ENCODE data around the gene PRKCE.

DNA sequence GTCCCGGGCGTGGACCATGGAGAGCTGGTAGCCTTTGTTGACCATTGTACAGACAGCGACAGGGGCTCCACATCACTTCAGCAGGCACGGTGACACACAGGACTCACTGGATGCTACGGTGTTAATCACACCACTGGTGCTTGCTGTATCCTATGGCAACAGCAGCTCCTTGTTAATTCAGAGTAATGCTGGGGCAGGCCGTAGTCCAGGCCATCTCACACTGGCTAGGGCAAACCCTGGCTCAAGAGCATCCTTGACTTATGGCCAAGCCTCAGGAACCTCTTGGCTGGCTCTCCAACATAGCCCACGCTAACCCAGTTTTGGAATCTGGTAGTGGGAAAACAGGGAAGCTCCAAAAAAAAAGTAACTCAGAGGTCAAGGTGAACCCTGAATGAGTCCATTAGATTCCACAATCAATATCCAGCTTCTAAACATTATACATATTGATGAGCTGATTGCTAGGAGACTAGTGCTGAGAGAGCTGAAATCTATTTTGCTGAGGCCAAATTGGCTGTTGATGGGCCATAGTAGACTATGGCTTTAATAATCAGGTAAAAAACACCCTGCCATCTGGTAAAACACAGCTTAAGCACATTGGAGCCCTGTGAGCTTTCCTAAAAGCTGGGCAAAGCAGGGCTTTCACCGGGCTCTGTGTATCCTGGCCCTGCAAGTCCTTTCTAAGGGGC, 253.6 kb downstream of the PRKCE start:
- TF ChIP-seq GATA2 (IDR thresholded peaks at IDR 0.05; ENCODE audit: low read depth, low read length) (no peak), GATA3 (IDR thresholded peaks at IDR 0.05; ENCODE audit: low read depth, low read length) (no peak)
